Embryonic facial prominence (tissue), 1 donor: Measurements from ENCODE around the gene NOTUM.
"Not testable (repeated sequence)": the region's sequence is repeated elsewhere in the genome, so short reads cannot be mapped to it uniquely, and the experiment has no call there.

Source experiments
- DNase-seq: peaks from one replicate; pipeline ENCODE4 v3.0.0-alpha.2; 2016; ENCODE audit errors: extremely low spot score

The NOTUM gene

DNA sequence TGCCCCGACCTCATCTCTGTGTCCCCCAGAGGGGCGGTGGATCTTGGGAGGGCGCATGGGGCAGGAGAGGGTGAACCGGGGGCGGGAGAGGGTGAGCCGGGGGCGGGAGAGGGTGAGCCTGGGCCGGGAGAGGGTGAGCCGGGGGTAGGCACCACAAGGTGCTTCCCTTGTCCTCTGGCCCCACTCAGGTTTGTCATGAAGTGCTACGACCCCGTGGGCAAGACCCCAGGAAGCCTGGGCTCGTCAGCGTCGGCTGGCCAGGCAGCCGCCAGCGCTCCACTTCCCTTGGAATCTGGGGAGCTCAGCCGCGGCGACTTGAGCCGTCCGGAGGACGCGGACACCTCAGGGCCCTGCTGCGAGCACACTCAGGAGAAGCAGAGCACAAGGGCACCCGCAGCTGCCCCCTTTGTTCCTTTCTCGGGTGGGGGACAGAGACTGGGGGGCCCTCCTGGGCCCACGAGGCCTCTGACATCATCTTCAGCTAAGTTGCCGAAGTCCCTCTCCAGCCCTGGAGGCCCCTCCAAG, 35.3 kb upstream of the NOTUM start:
- no peak for DNase-seq

DNA sequence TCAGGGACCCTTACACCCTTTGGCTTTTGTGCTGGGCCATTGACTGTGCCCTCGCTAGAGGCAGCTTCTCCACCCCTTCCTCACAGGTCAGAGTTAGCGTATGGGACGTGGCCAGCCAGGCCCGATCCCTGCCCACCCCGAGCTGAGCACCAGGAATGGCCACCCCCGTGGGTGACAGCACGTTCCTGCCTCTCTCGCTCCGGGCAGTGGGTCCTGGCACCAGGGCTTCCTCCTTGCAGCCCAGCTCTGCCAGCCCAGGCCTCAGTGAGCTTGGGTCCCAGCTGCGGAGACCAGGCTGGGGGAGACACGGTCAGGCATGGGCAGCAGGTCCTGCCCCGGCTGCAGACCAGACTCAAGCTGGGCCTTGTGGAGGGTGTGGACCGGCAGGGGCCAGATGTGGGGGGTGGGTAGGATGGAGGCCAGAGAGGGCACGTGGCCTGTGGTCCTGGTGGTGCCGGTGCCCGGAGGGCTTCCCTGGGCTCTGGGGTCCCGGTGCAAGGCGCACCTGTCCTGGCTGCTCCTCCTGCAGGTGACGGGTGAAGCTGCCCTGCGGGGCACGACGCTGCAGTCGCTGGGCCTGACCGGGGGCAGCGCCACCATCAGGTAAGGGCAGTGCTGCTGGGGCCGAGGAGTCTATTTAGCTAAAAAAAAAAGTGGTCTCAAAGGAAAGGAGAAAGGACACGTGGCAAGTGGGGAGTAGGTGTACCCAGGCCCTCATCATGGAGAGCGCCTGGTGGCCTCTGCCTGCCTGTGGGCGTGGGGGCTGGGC, 34.7 kb upstream of the NOTUM start:
- no peak for DNase-seq

DNA sequence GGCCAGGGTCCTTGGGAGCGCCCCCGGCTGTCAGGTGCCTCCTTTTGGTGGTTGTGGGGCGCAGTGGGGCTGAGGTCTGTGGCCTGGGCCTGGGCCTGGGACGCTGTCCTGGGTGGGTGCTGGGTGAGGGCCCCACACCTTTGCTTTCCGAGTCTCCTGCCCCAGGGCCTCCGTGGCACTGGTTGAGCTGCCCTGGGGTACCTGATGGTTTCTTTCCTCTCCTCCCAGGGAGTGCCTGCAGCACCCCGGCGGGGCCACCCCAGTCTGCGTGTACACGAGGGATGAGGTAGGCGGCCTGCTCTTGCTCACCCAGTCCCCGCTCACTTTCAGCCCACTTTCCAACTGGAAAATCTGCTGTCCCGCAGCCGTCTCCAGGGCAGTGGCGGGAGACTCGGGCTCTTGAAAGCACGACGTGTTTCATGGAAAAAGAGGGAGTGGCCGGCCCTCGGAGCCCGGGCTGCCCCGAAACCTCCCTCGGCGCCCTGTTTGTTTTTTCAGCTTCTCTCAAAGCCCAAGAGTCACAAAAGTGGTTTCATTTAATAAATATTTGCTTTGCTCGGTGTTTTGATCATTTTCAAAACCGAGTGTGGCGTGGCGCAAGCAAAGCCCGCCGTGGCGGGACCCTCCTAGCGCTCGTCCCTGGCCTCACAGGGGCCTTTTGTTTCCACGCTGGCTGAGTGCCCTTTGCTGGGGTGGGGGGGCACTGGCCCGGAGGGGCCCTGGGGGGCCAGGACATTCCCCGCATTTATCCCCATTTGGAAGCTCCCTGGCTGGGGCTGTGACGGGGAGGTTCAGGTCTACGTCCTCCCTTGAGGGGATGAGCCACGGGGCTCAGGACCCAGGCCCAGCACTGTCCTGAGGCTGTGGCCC, 33.8 kb upstream of the NOTUM start:
- no peak for DNase-seq

DNA sequence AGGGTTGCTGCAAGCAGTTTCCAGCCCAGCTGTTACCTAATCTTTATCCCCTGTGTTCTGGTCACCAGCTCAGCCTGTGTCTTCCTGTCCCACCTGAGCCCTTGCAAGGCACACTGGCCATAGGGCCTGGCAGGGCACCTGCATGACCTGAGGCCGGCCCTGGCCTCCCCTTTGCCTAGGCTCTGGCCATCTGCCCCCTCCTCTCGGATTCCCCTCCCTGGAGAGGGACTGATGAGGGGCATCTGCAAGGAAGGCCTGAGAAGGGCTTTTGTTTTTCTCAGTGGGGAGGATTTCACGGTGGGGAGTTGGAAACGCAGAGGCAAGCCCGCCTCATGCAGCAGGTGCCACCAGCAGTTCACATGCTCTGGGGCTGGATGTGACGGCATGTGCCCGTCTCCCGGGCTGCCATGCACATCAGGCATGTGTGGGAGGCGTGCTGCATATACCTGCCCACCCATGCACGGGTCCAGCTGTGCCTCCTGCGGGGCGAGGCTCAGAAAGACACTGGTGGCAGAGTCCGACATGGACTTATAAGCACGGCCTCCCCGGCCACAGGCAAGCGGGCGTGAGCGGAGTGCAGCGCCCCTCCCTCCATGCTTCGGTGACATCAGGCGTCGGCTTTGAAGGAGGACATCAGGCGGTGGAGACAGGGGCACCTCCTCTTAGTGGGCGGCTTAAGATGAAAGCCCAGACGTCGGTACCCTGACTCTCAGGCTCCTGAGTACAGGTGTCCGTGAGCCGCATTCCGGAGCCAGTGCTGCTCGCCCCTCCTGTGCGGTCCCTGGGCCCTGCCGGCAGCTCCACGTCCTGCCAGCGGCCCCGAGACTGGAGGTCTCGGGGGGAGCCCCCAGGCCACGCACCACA, 33.0 kb upstream of the NOTUM start:
- no peak for DNase-seq

DNA sequence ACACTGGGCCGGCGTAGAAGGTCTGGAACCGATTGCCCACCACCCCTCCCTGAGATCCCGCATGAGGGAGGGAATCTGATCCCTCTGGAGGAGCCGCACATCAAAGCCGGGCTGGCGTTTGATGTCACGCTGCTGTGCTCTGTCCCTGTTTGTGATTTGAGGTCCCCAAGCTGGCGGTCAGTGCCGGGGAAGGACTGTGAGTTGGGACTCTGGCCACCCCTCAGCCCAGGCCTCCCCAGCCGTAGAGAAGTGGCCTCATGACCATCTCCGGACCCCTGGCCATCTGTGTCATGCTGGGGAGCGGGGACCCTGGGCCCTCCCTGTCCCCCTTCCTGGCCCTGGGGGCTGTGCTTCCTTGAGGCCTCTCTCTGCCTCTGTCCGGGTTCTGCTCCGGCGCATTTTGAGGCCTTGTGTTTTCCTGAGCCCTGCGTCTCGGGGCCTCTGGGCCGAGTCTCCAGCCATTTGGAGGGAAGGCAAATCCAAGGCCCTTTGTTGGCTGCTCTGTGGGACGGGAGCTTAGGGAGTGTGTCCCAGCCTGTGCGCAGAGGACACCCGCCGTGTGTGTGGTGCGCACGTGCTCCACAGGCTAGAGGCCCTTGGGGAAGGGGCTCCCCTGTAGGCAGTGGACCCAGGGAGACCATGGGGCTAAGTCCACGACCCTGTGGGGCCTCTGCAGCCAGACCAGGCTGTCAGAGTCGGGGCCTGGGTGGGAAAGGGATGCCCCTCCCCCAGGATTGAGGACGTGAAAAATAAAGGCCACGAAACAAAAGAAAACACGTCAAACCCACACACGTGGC, 31.5 kb upstream of the NOTUM start:
- DNase-seq = no peak

DNA sequence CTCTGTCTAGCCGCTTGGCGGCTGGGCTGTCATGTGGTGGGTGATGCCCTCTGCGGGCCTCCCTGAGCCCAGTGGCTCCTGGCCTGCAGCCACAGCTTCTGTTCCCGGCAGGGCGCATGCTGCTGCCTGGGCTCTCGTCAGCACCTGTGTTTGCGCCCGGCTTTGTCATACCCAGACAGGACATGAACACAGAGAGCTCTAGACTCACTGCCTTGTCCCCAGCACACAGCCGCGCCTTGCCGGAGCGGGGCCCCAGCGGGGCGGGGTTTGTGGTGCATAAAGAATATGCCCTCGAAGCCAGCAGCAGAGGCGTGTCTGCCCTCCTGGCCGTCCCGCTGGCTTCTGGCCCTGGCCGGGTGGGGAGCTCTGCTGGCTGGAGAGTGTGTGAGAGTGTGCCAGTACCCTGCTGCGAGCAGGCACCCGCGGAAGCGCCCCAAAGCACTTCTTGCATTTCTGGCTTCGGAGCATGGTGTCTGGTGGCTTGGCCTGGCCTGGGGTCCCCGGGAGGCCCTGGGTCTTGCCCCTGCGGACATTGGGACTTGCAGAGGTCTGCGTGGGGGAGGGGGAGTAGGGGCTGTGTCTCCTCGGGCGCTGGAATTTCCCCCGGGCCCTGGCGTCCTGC, 30.8 kb upstream of the NOTUM start:
- no peak for DNase-seq

DNA sequence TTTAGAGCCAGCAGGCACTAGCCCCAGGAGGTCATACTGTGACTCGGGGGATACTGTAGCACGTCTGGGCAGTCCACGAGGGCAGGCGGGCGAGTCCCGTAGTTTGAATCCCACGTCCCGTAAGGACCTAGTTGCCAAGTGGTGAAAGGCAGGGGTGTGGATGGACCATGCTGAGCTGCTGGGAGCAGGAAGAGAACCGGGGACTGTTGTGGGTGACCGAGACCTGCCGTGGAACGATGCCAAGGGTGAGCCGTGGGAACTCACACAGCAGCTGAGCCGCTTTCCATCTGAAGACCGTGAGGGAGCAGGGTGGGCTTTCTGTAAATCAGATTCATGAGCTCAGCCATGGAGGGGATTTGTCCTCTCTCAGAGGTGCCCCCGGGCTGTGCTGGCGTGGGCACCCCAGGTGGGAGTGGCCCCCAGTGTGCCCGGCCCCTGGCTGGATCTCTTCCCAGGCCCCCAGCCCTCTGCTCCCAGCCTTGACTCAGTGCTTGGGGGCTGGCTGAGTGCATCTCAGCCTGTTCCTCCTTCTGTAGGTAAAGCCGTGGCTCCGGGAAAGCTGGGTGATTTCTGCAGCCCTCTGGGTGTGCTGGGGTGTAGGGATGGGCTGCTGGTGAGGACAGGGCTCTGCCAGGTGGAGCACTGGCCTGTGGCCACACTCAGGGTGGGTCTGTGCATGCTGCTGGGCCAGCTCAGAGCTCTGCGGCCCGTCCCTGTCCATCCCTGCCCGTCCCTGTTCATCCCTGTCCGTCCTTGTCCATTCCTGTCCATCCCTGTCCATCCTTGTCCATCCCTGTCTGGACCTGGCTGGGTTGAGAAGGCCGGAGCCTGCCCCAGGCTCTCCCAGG, 30.1 kb upstream of the NOTUM start:
- no peak for DNase-seq

DNA sequence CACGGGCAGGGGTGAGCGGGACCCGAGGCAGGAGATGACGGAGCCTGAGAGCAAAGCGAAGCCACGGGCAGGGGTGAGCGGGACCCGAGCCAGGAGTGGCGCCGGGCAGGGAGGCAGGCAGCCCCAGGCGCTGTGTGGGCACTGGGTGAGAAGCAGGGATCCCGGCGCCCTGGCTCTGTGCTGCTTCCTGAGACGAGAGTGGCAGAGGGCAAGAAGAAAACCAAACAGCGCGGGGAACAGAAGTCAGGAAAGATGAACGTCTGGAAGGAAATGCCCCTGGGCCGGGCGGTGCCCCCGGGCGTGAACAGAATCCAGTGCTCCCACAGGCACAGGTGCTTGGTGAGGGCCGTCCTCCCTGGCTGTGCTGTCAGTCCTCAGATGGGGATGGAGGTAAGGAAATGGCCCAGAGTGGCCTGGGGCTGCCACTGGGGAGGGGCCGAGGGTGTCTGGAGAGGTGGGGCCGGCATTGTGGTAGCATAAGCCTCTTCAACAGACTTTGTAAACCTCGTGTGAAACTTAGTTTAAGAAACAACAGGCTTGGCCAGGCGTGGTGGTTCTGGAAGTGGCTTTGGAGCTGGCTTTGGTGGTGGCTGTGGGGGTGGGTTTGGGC, 26.3 kb upstream of the NOTUM start:
- no peak for DNase-seq

DNA sequence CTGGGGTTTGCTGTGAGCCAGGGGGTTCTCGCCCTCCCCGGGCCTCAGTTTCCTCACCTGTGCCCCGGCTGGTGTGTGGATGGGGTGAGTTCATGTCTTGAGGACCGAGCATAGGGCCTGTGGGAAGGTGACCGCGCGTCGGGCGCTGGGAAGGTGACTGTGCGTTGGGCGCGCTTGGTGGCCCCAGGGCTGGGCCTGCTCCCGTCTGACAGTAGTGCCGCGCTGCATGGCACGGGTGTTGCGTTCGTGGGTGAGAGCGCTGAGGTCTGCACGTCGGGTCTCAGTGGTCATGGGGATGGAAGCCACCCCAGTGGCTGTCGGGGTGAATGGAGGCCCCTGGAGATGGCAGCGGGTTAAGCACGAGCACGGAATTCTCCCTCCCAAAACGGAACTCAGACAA, 25.6 kb upstream of the NOTUM start:
- DNase-seq = no peak

DNA sequence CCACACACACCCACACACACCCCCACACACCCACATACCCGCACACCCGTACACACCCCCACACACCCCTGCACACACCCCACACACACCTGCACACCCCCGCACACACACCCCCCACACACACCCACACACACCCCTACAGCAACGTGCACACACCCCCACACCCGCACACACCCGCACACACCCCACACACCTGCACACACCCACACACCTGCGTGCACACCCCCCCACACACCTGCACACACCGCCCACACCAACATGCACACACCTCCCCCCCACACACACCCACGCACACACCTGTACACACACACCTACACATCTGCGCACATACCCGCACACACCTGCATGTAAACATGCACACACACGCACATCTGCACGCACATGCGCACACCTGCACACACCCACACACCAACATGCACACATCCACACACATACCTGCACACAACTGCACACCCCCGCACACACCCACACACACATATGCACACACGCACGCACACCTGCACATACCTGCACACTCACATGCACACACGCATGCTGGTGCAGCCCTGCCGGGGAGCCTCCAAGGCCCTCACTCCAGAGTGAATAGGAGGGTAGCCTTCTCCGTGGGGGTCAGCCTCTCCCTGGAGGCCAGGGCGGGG, 23.9 kb upstream of the NOTUM start:
- no peak for DNase-seq

DNA sequence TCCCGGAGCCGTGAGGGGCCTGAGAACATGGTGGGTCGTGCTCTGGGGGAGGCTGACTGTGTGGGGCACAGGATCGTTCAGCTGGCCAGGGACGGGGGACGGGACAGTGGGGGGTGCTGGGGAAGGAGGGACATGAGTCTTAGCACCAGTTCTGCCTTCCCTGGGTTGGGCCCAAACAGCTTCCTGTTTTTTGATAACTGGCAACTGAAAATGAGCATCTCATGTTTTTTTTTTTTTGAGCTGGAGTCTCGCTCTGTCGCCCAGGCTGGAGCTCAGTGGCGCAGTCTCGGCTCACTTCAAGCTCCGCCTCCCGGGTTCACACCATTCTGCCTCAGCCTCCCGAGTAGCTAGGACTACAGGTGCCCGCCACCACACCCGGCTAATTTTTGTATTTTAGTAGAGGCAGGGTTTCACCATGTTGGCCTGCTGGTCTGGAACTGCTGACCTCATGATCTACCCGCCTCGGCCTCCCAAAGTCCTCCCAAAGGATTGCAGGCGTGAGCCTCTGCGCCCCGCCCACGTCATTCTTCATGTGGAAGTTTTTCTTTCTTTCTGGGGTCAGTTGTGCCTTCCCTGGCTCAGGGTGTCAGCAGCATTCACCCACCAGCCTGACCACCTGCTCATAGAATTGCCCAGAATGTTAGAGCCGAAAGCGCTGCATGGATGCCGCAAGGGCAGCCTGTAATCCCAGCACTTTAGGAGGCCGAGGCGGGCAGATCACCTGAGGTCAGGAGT, 22.8 kb upstream of the NOTUM start:
- no peak for DNase-seq

DNA sequence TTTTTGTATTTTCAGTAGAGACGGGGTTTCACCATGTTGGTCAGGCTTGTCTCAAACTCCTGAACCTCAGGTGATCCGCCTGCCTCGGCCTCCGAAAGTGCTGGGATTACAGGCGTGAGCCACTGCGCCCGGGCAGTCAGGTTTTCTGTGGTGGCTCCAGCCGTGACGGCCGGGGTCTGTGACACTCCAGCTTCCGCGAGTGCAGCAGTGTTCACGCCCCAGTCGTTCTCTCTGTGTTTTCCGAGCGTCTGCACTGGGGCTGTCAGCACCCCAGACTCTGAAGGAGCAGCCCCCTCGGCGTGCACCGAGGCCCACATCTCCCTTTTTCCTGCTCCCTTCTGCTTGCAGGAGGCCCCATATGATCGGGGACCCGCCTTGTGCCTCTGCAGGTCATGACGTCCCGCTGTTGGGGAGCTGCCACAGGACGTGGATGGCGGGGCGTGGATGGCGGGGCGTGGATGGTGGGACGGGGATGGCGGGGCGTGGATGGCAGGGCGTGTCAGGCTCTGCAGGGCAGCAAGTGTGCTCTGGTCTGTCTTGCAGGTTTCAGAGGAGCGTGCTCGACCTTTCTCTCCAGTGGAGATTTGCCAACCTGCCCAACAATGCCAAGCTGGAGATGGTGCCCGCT, 22.1 kb upstream of the NOTUM start:
- DNase-seq = no peak

DNA sequence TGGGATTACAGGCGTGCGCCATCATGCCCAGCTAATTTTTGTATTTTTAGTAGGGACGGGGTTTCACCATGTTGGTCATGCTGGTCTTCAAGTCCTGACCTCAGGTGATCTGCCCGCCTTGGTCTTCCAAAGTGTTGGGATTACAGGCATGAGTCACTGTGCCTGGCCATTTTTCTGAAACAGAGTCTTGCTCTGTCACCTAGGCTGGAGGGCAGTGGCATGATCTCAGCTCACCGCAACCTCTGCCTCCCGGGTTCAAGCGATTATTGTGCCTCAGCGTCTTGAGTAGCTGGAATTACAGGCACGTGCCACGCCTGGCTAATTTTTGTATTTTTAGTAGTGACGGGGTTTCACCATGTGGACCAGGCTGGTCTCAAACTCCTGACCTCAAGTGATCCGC, 20.5 kb upstream of the NOTUM start:
- DNase-seq = not testable (repeated sequence)

DNA sequence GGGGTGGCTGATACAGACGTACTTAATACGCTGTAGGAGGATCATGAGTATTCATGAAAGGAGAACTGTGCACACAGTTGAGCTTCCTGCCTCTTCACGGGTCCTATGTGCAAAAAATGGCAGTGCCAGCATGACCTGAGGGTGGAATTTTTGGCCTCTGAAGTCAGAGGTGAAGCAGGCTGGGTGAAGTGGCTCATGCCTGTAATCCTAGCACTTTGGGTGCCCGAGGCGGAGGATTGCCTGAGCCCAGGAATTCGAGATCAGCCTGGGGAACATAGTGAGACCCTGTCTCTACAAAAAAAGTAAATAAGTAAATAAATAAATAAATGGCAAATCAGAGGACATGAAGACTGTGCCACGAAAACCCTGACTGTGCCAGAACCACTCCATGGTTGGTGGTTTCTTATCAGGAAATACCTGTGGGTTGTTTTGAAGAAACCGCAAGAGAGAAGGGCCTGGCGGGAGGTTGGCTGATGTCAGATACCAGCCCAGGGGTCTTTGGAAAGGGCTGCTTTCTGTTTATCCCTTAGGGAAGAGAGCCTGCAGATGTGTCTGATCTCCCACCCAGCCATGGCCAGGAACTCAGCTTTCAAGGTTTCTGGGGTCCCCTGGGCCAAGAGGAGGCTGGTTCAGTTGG, 19.8 kb upstream of the NOTUM start:
- DNase-seq = no peak

DNA sequence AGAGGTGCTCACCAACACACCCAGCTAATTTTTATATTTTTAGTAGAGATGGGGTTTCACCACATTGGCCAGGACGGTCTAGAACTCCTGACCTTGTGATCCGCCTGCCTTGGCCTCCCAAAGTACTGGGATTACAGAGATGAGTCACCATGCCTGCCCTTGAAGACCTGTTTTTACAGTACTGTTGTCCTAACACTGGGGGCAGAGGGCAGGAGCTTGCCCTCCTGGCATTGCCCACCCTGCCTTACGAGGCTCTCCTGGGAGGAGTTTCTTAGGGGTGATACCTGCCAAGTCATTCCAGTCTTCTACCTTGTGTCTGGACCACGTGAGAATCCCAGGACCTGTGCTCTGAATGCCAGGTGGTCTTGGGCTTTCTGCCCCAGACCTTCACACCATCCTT, 19.1 kb upstream of the NOTUM start:
- no peak for DNase-seq

DNA sequence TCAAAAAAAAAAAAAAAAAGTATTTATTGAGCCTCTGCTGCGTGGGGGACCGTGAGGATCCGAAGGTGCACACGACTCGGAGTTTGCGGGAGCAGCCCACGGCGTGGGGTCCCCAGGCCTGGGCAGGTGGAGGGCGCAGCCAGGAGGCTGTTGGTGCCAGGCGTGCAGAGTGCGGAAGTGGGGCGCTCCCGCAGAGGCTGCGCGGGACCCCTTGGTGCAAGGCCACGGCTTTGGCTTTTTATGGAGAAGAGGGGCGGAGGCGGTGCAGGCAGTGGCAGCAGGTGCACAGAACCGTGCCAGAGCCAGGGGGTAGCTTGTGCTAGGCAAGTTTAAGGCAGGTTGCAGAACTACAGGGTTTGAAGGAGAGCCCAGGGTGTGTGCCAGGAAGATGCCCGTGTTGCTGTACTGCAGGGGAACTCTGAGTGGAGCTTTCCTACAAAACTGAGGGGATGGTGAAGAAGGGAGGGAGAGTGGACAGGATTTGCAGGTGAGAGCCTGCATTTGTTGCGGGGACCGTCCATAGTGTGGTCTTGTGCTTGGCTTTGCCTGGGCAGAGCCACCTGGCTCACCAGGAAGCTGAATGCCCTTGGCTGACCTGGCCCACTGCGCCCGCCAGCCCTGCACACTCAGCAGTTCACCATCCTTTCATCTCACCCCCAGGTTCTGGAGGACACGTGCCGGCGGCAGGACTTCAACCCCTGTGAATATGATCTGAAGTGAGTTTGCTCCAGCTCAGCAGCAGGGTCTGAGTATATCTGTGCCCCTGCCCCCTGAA, 17.7 kb upstream of the NOTUM start:
- no peak for DNase-seq
